Right lobe of liver (tissue), 4 donors: ENCODE data around the gene FAM151B.

Experiments
- POLR2A ChIP-seq: fragments of 450-650 bp; IDR thresholded peaks from one replicate; pipeline ENCODE4 v1.6.1; 2017; ENCODE audit warnings: antibody characterized with exemption, mild to moderate bottlenecking
- TF ChIP-seq, protein P1 (sequence below), 4 donors: fragments of 200-600 bp in 3 of 4; fragments of 450-650 bp in 1 of 4; IDR thresholded peaks; one replicate each; pipeline versions ENCODE4 v1.5.1 to v1.8.0; 2016 to 2022; ENCODE audit warnings: antibody characterized with exemption in 4 of 4, mild to moderate bottlenecking in 2 of 4
- donor health status: DM: no; HTN: no; CAD: no.
- donor health status: DM: no; HTN: no; CAD: no.
- donor health status: DM: no; HTN: yes; CAD: no.

DNA sequence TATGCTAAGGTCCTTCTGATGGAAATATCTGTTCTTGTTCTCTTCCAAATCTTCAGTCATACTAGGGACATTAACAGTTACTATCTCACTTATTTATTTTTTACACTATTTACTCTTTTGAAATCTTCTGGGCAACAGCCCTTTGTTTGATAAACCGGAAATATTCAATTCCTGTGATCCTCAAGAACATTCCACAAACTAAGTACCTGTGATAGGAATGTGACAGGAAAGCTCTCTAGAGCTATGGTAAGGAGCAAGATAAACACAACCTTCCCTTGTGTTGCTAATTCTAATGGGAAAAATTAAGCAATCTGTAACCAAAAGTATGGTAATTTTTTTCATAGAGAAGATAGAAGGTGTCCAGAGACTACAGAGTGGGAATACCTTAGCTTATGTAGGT, 104.2 kb downstream of the FAM151B start:
- TF ChIP-seq, protein P1, sequence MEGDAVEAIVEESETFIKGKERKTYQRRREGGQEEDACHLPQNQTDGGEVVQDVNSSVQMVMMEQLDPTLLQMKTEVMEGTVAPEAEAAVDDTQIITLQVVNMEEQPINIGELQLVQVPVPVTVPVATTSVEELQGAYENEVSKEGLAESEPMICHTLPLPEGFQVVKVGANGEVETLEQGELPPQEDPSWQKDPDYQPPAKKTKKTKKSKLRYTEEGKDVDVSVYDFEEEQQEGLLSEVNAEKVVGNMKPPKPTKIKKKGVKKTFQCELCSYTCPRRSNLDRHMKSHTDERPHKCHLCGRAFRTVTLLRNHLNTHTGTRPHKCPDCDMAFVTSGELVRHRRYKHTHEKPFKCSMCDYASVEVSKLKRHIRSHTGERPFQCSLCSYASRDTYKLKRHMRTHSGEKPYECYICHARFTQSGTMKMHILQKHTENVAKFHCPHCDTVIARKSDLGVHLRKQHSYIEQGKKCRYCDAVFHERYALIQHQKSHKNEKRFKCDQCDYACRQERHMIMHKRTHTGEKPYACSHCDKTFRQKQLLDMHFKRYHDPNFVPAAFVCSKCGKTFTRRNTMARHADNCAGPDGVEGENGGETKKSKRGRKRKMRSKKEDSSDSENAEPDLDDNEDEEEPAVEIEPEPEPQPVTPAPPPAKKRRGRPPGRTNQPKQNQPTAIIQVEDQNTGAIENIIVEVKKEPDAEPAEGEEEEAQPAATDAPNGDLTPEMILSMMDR (IDR thresholded peaks at IDR 0.05) = no peak
- no peak for TF ChIP-seq POLR2A
